Cardiac fibroblast (primary cell): ENCODE measurements around the gene C5orf63.
"Not testable (repeated sequence)": the region's sequence is repeated elsewhere in the genome, so short reads cannot be mapped to it uniquely, and the experiment has no call there.

Experiments used
- DNase-seq, 2 donors: peaks; one replicate each; pipeline versions ENCODE4 v3.0.0 to v3.0.0-alpha.2; 2010; ENCODE audit warnings: low read depth in 2 of 2
- H3K4me3 ChIP-seq, 2 donors: replicated peaks in 1 of 2; 1 replicate in 1 of 2; 2 replicates in 1 of 2; pipeline ENCODE4 v1.5.1; 2011; ENCODE audit warnings: low read depth in 2 of 2, low read length in 2 of 2, mild to moderate bottlenecking in 2 of 2, moderate library complexity in 1 of 2
- CTCF ChIP-seq: IDR thresholded peaks from one replicate; pipeline ENCODE4 v1.5.1; 2011; ENCODE audit warnings: low read depth, mild to moderate bottlenecking, low read length, inconsistent platforms

C5orf63 gene

DNA sequence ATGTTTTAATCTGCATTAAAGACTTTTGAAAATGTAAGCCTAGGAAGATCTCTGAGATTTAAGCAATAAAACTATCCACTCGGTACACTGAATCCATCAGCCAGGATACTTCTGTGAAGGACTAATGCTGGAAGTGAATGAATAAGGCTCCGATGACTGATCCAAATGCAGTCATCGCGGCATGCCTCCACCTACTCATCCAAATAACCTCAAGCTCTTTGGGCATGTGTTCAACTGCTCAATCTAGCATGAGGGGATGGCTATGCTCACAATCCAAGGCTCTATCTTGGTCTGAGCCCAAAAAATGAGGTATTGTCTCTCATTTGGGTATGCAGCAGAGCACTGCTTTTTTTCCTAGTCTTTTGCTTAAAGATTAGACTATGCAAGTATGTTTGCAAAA, 62.1 kb downstream of the C5orf63 start:
- peak; percentile 68 to 90 for DNase-seq
- H3K4me3 ChIP-seq: no peak overlapping the region
- TF ChIP-seq CTCF: no peak

DNA sequence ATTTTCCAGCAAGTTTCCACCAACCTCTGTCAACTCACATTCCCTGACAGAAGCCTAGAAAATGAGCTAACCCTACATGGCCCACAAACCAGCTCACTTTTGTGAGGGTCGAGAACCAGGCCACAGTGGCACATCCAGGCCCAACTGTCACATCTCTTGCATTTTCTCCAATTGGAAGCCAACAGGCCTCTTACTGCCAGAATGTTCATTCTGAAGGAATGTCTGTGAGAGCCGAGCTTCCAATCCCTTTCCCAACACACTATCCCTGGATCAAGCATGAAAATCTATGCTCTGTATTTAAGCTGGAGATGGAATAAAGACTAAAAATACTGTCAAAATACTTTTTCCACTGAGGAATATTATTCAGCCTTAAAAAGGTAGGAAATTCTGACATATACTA, 62.9 kb downstream of the C5orf63 start:
- DNase-seq: no peak
- H3K4me3 ChIP-seq: no peak overlapping the region
- TF ChIP-seq CTCF: no peak

DNA sequence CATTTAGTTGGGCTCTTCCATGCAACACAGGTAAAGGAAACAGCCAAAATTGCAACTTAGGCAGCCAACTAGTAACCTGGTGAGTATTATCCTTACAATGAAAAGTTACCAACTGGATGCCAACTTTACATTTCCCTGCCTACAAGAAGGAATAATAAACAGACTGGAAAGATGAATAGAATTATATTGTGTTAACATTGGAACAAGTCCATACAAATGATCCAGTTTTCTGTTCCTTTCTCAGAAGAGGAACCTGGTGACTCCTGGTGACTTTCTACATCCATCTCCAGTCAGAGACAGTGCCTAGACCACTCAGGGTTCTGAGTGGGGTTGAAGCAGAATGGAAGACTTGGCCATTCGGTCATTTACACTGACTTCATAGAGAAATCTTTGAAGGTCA, 63.5 kb downstream of the C5orf63 start:
- H3K4me3 ChIP-seq: no peak overlapping the region
- no peak for DNase-seq
- no peak for TF ChIP-seq CTCF

DNA sequence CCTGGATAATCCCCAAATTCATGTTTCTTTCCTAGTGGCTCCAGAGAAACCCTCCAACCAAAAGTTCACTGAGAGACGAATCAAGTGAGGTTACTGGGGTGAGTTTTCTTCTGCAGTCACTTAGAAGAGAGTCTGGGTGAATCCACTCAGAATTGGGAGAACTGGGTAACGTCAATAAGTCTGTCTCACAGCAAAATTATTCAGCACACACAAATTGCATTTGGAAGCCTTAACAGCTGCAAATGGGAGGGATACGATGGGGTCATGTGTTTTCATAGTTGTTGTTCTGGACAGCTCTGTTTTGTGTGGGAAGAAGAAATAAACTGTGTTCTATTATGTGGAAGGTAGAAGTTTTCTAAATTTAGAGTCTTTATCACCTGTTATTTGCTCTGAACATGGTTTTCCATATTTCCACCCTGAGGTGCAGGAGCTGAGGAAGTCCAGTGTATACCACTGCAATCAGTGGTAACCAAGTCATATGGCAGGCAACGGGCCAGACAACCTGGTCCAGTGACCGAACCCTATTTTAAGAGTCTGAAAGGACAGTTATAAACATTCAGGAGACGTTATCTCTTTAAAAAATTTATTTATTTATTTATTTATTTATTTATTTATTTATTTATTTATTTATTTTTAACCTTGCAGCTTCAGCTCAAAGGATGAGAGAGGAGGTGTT, 64.9 kb downstream of the C5orf63 start:
- H3K4me3 ChIP-seq: no peak overlapping the region
- DNase-seq: no peak
- TF ChIP-seq CTCF: no peak

- DNase-seq: no peak
- no peak for TF ChIP-seq CTCF
- H3K4me3 ChIP-seq: no peak overlapping the region
Observed at GRCh38 chr5:127007522-127007921, 65.8 kb downstream of the C5orf63 start.

DNA sequence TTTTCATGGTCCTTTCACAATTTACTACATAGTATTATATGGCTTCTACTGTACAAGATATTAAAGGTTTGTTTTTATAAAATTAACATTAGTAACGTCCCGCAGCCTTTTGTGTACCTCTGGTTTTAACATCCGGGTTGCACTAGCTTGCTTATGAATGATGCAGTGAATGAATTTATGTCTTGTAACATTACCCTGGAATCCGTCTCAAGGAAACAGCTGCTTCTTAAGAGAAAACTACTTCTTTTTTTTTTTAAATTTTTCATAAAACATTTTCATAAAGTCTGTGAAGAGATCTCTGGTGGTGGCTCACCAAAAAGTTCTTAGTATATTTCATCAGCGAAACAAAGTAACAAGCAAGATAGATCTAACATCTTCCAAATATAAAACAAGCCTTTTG, 66.6 kb downstream of the C5orf63 start:
- H3K4me3 ChIP-seq: no peak overlapping the region
- TF ChIP-seq CTCF: no peak
- DNase-seq: peak; percentile 51 to 61

DNA sequence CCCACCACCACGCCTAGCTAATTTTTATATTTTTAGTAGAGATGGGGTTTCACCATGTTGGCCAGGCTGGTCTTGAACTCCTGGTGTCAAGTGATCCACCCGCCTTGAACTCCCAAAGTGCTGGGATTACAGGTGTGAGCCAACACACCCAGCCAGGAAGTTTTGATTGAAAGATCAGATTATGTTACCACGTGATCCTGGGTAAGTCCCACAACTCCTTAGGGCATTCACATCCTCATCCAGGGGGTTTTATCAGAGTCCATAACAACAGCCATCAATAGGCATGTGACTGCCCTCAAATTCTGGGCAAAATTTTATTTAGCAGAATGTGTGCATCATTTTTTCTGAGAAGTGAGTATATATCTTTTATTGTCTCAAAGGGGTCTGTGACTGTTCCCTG, 68.0 kb downstream of the C5orf63 start:
- H3K4me3 ChIP-seq: not testable (repeated sequence)

More for the DNA sequence above, 68.0 kb downstream of the C5orf63 start:
- not testable (repeated sequence) for DNase-seq
